ENCODE results near the gene MAP2K2. TPM values are rescaled to one million over a fixed set of nuclear protein-coding genes. Genes with fewer than 3 reads are reported as not detected.

The MAP2K2 gene
- 164 and 232 TPM in 2 replicates for total RNA-seq

DNA sequence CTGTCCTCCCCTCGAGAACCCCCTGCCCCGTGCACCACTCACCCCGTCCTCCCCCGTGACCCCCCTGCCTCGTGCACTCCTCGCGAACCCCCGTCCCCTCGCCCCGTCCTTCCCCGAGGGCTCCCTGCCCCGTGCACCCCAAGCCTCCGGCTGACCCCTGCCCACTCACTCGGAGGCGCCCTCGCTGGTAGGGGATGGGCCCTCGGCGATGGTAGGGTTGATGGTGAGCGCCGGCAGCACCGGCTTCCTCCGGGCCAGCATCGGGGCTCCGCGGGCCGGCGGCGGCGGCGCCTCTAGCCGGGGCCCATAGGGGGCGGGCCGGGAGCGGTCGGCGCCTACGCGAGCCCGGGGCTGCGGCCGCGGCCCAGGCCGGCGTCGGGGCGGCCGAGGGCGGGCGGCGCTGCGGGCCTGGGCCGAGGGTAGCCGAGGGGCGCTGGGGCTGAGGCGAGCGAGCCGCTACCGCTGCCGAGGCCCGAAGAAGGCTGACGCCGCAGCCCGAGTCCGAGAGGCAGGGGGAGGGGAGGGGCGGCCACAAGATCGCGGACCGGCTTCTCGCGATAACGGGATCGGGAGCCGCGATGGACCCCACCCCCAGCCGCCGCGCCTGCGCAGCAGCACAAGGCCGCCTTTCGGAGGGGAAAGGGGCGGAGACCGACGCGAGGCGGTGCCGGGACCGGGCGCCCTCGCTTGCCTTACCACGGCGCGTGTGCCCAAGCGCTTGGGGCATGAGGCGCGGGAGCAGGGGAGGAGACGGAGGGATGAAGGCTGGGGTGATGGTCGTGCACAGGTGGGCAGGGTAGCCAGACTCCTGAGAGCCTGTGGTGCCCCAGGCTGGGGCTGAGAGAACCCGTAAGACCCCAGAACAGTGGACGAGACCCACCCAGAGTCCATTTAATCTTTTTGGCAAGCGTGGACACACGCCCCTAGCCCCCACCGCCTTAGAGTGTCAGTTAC is at the start of gene MAP2K2:
TSS of gene MAP2K2 (minus strand) at position 508 of the 954 bp plus-strand sequence. CDS start at position 261, 247 bp downstream.

DNA sequence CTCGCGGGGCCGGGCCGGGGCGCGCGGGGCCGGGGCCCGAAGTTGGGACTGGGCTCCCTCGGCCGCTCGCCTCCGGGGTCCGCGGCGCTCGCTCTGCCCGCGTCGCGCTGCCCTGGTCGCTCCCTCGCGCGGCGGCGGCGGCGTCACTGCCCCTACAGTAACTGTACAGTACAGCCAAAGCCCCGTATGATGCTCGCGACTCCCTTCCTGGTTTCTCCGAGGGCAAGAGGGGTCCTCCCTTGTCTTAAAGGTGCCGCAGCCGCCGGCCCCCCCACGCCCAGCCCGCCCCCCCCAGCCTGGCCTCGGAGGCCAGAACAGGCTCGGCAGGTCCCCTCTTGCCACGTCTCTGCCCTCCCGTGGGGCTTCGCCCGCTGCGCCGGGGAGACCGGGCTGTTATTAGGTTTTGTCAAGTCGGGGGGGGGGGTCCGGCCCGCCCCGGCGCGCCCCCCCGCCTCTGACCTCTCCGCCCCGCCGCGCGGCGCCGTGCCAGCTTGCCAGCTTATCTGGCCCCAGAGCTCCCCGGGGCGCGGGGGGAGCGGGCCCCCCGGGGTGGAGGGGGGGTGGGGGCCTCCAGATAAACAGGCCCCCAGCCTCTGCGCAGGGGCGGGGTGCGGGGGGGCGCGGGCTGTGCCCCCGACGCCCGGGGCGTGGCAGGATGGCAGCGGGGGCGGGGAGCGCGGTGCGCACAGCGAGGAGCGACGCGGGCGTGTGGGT is 57.1 kb downstream of the MAP2K2 start, which contains the start of gene ZBTB7A:
TSS of gene ZBTB7A (minus strand) at position 218 of the 714 bp plus-strand sequence. CDS start 11,667 bp downstream, outside the sequence.

Other genes starting within 250 kb of the MAP2K2 start
- gene ATCAY, start 243.4 kb downstream of the MAP2K2 start, total RNA-seq, result not detected in 2 replicates
- gene NMRK2, start 191.1 kb downstream of the MAP2K2 start, total RNA-seq, result 0.26 TPM in 1 of 2 replicates, not detected in the other
- gene DAPK3, start 153.0 kb downstream of the MAP2K2 start, total RNA-seq, result 68.3 and 81.7 TPM in 2 replicates
- 3,007 and 5,415 TPM in 2 replicates for gene EEF2, start 138.7 kb downstream of the MAP2K2 start, total RNA-seq
- gene PIAS4, start 116.4 kb downstream of the MAP2K2 start, total RNA-seq, result 12.7 and 14.6 TPM in 2 replicates
- 31.6 and 44.0 TPM in 2 replicates for gene ZBTB7A, start 57.2 kb downstream of the MAP2K2 start, total RNA-seq
- gene CREB3L3, start 29.5 kb upstream of the MAP2K2 start, total RNA-seq, result not detected in 2 replicates
- gene SIRT6, start 58.4 kb upstream of the MAP2K2 start, total RNA-seq, result 16.7 and 23.5 TPM in 2 replicates
- gene ANKRD24, start 58.6 kb upstream of the MAP2K2 start, total RNA-seq, result under 0.01 and 1.3 TPM in 2 replicates
- 0.47 and 1.7 TPM in 2 replicates for gene EBI3, start 105.4 kb upstream of the MAP2K2 start, total RNA-seq
- 14.0 and 16.1 TPM in 2 replicates for gene YJU2, start 123.0 kb upstream of the MAP2K2 start, total RNA-seq
- gene SHD, start 155.1 kb upstream of the MAP2K2 start, total RNA-seq, result 0.68 TPM in 1 of 2 replicates, not detected in the other
- gene TMIGD2, start 178.3 kb upstream of the MAP2K2 start, total RNA-seq, result 0.09 and 0.23 TPM in 2 replicates
- 6.3 and 7.1 TPM in 2 replicates for gene FSD1, start 180.5 kb upstream of the MAP2K2 start, total RNA-seq
- 2.7 and 6.1 TPM in 2 replicates for gene STAP2, start 214.7 kb upstream of the MAP2K2 start, total RNA-seq
- gene MPND, start 219.4 kb upstream of the MAP2K2 start, total RNA-seq, result 3.1 and 5.6 TPM in 2 replicates